SH-SY5Y (cell line): ENCODE results near the gene HTR7.

Experiments
- GATA2 ChIP-seq: IDR thresholded peaks from 2 replicates; pipeline ENCODE4 v1.6.1; 2011; ENCODE audit warnings: mild to moderate bottlenecking, low read depth, low read length
- GATA3 ChIP-seq: IDR thresholded peaks from 2 replicates; pipeline ENCODE4 v1.6.1; 2011; ENCODE audit warnings: low read depth, mild to moderate bottlenecking, low read length, moderate library complexity

DNA sequence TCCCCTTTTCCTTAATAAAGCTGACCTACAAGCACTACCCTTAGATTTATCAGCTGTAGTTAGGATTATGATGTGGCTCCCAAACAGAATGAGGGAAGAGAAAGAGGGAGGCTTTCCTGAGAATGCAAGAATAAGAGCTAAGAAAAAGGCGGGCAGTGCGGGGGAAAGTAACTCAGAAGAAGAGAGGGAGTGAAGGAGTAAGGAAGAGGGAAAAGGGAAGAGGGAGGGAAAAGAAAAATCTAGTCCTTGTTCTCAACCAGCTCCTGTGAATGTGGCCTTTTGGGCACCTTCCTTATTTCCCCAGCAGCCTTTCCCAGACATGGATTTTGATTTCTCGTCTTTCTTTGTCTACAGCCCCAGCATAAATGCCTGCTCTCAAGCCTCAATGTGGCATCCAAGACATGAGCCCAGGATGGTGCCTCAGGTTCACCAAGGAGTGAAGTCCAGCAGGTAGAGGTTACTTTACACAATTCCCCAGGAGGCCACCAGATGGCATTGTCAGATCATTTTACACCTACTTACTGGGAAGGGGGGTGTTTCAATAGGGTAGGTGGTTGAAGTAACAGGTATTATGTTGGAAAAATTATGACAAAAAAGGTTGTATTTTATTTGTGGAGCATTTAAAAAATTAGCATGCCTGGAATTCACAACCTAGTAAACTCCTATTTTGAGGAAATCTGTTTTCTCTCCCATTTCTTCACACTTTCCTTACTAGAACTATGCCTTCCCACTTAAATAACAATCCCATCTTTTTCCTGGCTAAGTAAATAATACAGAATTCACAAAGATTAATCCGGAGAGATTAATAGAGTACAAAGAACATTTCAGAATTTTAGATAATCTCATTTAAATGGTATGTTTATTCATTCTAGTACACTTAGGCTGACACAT, 106.5 kb downstream of the HTR7 start:
- TF ChIP-seq GATA3 (no peak), GATA2 (no peak)
